GM23338 (cell line): ENCODE data around the gene SLC25A42.

Experiments used
- CREB1 ChIP-seq: fragments of 250-450 bp; sonication (Bioruptor Pico); IDR thresholded peaks from 2 replicates; pipeline ENCODE4 v1.5.0; 2020; ENCODE audit warnings: low read depth, mild to moderate bottlenecking, moderate library complexity
- CTCF ChIP-seq, 2 experiments: fragments of 200-600 bp in 1 of 2; sonication (generic) in 1 of 2; conservative IDR thresholded peaks; 2 replicates each; pipeline versions ENCODE4 v1.5.1 to v1.6.1; 2016 to 2017; ENCODE audit warnings: antibody characterized with exemption in 2 of 2, low read depth in 2 of 2, mild to moderate bottlenecking in 2 of 2, moderate library complexity in 1 of 2
- EZH2 ChIP-seq: fragments of 200-600 bp; sonication (generic); IDR thresholded peaks from one replicate; pipeline ENCODE4 v1.8.0; 2017; ENCODE audit warnings: antibody characterized with exemption, mild to moderate bottlenecking, low read depth; ENCODE audit not compliant: unreplicated experiment
- EZH2phosphoT487 ChIP-seq: fragments of 200-600 bp; sonication (generic); IDR thresholded peaks from one replicate; pipeline ENCODE4 v1.8.1; 2018; ENCODE audit warnings: antibody characterized with exemption; ENCODE audit not compliant: unreplicated experiment
- JUNB ChIP-seq: IDR thresholded peaks from one replicate; pipeline ENCODE4 v1.6.1; 2016; ENCODE audit warnings: antibody characterized with exemption; ENCODE audit not compliant: unreplicated experiment
- NANOG ChIP-seq: IDR thresholded peaks from 2 replicates; pipeline ENCODE4 v1.6.1; 2016; ENCODE audit warnings: antibody characterized with exemption, borderline replicate concordance
- POLR2AphosphoS5 ChIP-seq: IDR thresholded peaks from 2 replicates; pipeline ENCODE4 v1.6.1; 2016; ENCODE audit warnings: antibody characterized with exemption, low read depth
- REST ChIP-seq: IDR thresholded peaks from one replicate; pipeline ENCODE4 v1.6.1; 2018; ENCODE audit warnings: antibody characterized with exemption; ENCODE audit not compliant: unreplicated experiment
- STAT1 ChIP-seq: IDR thresholded peaks from one replicate; pipeline ENCODE4 v1.6.1; 2016; ENCODE audit warnings: antibody characterized with exemption; ENCODE audit not compliant: unreplicated experiment
- ZNF114 ChIP-seq: fragments of 250-450 bp; sonication (Bioruptor Pico); IDR thresholded peaks from 2 replicates; pipeline ENCODE4 v1.5.0; 2020; ENCODE audit warnings: mild to moderate bottlenecking, moderate library complexity
- ZNF331 ChIP-seq: fragments of 250-450 bp; sonication (Bioruptor Pico); IDR thresholded peaks from 2 replicates; pipeline ENCODE4 v1.5.0; 2020; ENCODE audit warnings: low read depth, mild to moderate bottlenecking, moderate library complexity
- TF ChIP-seq, protein P1 (sequence below): IDR thresholded peaks from 2 replicates; pipeline ENCODE4 v1.6.1; 2016; ENCODE audit warnings: antibody characterized with exemption

DNA sequence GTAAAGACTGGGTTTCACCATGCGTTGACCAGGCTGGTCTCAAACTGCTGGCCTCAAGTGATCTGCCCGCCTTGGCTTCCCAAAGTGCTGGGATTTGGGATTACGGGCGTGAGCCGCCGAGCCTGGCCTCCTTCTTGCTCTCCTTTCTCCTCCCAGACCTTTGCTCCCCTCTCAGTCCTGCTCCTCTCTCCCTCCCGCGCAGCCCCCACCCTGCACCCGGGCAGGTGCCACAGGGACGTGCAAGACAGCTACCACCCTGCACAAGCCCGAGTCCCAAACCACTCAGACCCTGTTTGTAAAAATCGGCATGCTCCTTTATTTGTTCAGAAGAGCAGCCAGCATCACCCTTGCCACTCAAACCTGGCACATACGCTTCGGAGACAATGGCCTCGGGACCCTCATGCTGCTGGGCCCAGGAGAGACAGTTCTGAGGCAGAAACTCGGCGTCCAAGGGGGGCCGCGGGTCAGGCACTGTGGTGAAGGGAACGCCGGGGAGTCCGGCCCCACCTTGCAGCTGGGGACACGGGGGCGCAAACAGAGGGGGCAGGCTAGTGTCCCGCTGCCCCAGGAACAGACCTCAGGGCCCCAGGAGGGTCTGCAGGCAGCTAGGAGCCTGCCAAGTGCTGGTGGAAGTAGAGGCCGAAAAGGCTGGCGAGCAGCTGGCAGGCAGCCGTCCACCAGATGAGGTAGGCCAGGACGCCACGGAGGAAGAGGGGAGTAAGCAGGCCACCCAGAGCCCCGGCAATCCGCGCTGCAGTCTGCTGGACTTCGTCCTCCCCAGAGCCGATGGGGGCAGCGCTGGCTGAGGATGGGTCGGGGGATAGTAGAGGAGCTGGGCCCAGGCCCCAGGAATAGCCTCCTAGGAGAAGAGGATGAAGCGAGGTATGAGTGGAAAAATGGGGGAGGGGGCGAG, 55.8 kb downstream of the SLC25A42 start:
- TF ChIP-seq, protein P1, sequence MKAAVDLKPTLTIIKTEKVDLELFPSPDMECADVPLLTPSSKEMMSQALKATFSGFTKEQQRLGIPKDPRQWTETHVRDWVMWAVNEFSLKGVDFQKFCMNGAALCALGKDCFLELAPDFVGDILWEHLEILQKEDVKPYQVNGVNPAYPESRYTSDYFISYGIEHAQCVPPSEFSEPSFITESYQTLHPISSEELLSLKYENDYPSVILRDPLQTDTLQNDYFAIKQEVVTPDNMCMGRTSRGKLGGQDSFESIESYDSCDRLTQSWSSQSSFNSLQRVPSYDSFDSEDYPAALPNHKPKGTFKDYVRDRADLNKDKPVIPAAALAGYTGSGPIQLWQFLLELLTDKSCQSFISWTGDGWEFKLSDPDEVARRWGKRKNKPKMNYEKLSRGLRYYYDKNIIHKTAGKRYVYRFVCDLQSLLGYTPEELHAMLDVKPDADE, result no peak
- TF ChIP-seq CTCF (conservative IDR thresholded peaks at IDR 0.05; ENCODE audit: low read depth in 2 of 2) (no peak), EZH2 (no peak), ZNF331 (CRISPR knock-in tag) (no peak), EZH2phosphoT487 (no peak), STAT1 (no peak), REST (no peak), POLR2AphosphoS5 (no peak), ZNF114 (CRISPR knock-in tag) (no peak), JUNB (no peak), CREB1 (CRISPR knock-in tag) (no peak), NANOG (no peak)
